SK-N-SH (cell line): ENCODE results near the gene TTC3. TPM values are rescaled to one million over a fixed set of nuclear protein-coding genes. Genes with fewer than 3 reads are reported as not detected.

Source experiments
- CTCF ChIA-PET: fragments of 300-600, 350-600 bp; formaldehyde crosslinking; extraction: SDS; loops from one replicate; lab custom pipeline; 2021; lab: Yijun Ruan, JAX
- POLR2A ChIA-PET: fragments of 350-600 bp; sonication (Branson Sonifier 250); formaldehyde crosslinking; extraction: SDS; loops from one replicate; lab custom pipeline; 2020; ENCODE audit warnings: antibody characterized with exemption, inconsistent platforms; lab: Yijun Ruan, JAX
- DNase-seq: peaks from one replicate; pipeline ENCODE4 v3.0.0; 2012
- H2AFZ ChIP-seq: fragments of 200-600 bp; sonication (generic); 2 replicates; pipeline ENCODE4 v1.8.1; 2016; ENCODE audit warnings: antibody characterized with exemption, mild to moderate bottlenecking, low read depth
- H3F3A ChIP-seq: fragments of 200-600 bp; sonication (generic); replicated peaks from 2 replicates; pipeline ENCODE3; 2016; ENCODE audit warnings: antibody characterized with exemption, mild to moderate bottlenecking; ENCODE audit not compliant: insufficient read depth
- H3K27ac ChIP-seq, 2 experiments: fragments of 200-500 bp in 1 of 2; fragments of 200-600 bp in 1 of 2; sonication (Bioruptor generic) in 1 of 2; sonication (generic), shearing (Covaris generic) in 1 of 2; 2 replicates each; pipeline versions ENCODE4 v1.5.1 to v1.6.1; 2014 to 2016; ENCODE audit warnings: low read depth in 2 of 2, inconsistent platforms in 1 of 2, low read length in 1 of 2, mild to moderate bottlenecking in 1 of 2, mixed read lengths in 1 of 2
- H3K27me3 ChIP-seq: fragments of 200-600 bp; sonication (generic), shearing (Covaris generic); 2 replicates; pipeline ENCODE4 v1.6.1; 2016; ENCODE audit warnings: mixed run types; ENCODE audit not compliant: insufficient read depth
- H3K36me3 ChIP-seq, 2 experiments: fragments of 200-500 bp in 1 of 2; fragments of 200-600 bp in 1 of 2; sonication (Bioruptor generic) in 1 of 2; sonication (generic) in 1 of 2; replicated peaks in 1 of 2; 2 replicates each; pipeline versions ENCODE3 to v1.5.1; 2014 to 2016; ENCODE audit warnings: low read length in 1 of 2, mild to moderate bottlenecking in 1 of 2; ENCODE audit not compliant: insufficient read depth in 2 of 2, control insufficient read depth in 1 of 2
- H3K4me1 ChIP-seq, 2 experiments: fragments of 200-500 bp in 1 of 2; fragments of 200-600 bp in 1 of 2; sonication (Bioruptor generic) in 1 of 2; sonication (generic), shearing (Covaris generic) in 1 of 2; 2 replicates each; pipeline versions ENCODE4 v1.5.1 to v1.6.1; 2014 to 2016; ENCODE audit warnings: low read depth in 1 of 2, low read length in 1 of 2, mixed run types in 1 of 2; ENCODE audit not compliant: insufficient read depth in 2 of 2, control insufficient read depth in 1 of 2
- H3K4me2 ChIP-seq: fragments of 200-600 bp; sonication (generic), shearing (Covaris generic); 2 replicates; pipeline ENCODE4 v1.6.1; 2017; ENCODE audit warnings: mixed run types
- H3K4me3 ChIP-seq, 2 experiments: fragments of 200-500 bp in 1 of 2; fragments of 200-600 bp in 1 of 2; sonication (Bioruptor generic) in 1 of 2; sonication (generic), shearing (Covaris generic) in 1 of 2; 2 replicates each; pipeline versions ENCODE4 v1.5.1 to v1.8.1; 2014 to 2016; ENCODE audit warnings: low read depth in 2 of 2, inconsistent platforms in 1 of 2, low read length in 1 of 2, mild to moderate bottlenecking in 1 of 2, mixed read lengths in 1 of 2, moderate library complexity in 1 of 2
- H3K79me2 ChIP-seq: fragments of 200-600 bp; sonication (generic); 2 replicates; pipeline ENCODE4 v1.8.1; 2017; ENCODE audit warnings: mild to moderate bottlenecking; ENCODE audit not compliant: insufficient read depth
- H3K9ac ChIP-seq: fragments of 200-600 bp; sonication (generic); 2 replicates; pipeline ENCODE4 v1.6.1; 2017; ENCODE audit warnings: mixed run types
- H3K9me2 ChIP-seq: fragments of 200-600 bp; sonication (generic); 2 replicates; pipeline ENCODE4 v1.6.1; 2017; ENCODE audit warnings: mixed run types
- H3K9me3 ChIP-seq: fragments of 200-600 bp; sonication (generic); 2 replicates; pipeline ENCODE4 v1.6.1; 2017; ENCODE audit warnings: mixed run types, mild to moderate bottlenecking, moderate library complexity
- H4K20me1 ChIP-seq: fragments of 200-600 bp; sonication (generic); 2 replicates; pipeline ENCODE4 v1.6.1; 2017; ENCODE audit warnings: mild to moderate bottlenecking, mixed run types; ENCODE audit not compliant: insufficient read depth
- CHD2 ChIP-seq: fragments of 150-350 bp; IDR thresholded peaks from 2 replicates; pipeline ENCODE4 v1.6.1; 2018; ENCODE audit warnings: low read length; ENCODE audit not compliant: partially characterized antibody
- EP300 ChIP-seq, 2 experiments: IDR thresholded peaks; 2 replicates each; pipeline versions ENCODE4 v1.4.0 to v1.6.1; 2012; ENCODE audit warnings: borderline replicate concordance in 1 of 2, low read depth in 1 of 2, low read length in 1 of 2
- FOSL2 ChIP-seq: IDR thresholded peaks from 2 replicates; pipeline ENCODE4 v1.4.0; 2012; ENCODE audit warnings: low read depth, mild to moderate bottlenecking, moderate library complexity, borderline replicate concordance
- FOXJ3 ChIP-seq: sonication (generic); formaldehyde crosslinking; IDR thresholded peaks from 2 replicates; pipeline ENCODE4 v1.5.1; 2020; ENCODE audit warnings: mild to moderate bottlenecking, missing genetic modification reagents
- FOXM1 ChIP-seq: IDR thresholded peaks from 2 replicates; pipeline ENCODE4 v1.4.0; 2012; ENCODE audit warnings: low read depth, mild to moderate bottlenecking
- GABPA ChIP-seq: IDR thresholded peaks from 2 replicates; pipeline ENCODE4 v1.4.0; 2012; ENCODE audit warnings: low read depth, mild to moderate bottlenecking
- GATA2 ChIP-seq: sonication (generic); formaldehyde crosslinking; IDR thresholded peaks from 2 replicates; pipeline ENCODE4 v1.5.0; 2020; ENCODE audit warnings: mild to moderate bottlenecking, missing genetic modification reagents
- MEF2A ChIP-seq: IDR thresholded peaks from 2 replicates; pipeline ENCODE4 v1.4.0; 2012; ENCODE audit warnings: low read depth, borderline replicate concordance
- MXI1 ChIP-seq: IDR thresholded peaks from 2 replicates; pipeline ENCODE4 v1.6.1; 2012; ENCODE audit warnings: mild to moderate bottlenecking, low read depth, low read length, improper control_type of control experiment
- NRF1 ChIP-seq: IDR thresholded peaks from 2 replicates; pipeline ENCODE4 v1.6.1; 2012; ENCODE audit warnings: low read depth, mild to moderate bottlenecking, low read length
- RAD21 ChIP-seq: IDR thresholded peaks from 2 replicates; pipeline ENCODE4 v1.6.1; 2012; ENCODE audit warnings: mild to moderate bottlenecking, low read length
- REST ChIP-seq: IDR thresholded peaks from 2 replicates; pipeline ENCODE4 v1.6.1; 2012; ENCODE audit warnings: mild to moderate bottlenecking, low read depth, low read length, moderate library complexity
- RFX5 ChIP-seq: IDR thresholded peaks from 2 replicates; pipeline ENCODE4 v1.6.1; 2012; ENCODE audit warnings: mild to moderate bottlenecking, improper control_type of control experiment, low read length
- SIN3A ChIP-seq: IDR thresholded peaks from 2 replicates; pipeline ENCODE4 v1.6.1; 2012; ENCODE audit warnings: low read depth, mild to moderate bottlenecking, low read length, moderate library complexity, borderline replicate concordance
- TAF1 ChIP-seq: IDR thresholded peaks from 2 replicates; pipeline ENCODE4 v1.6.1; 2012; ENCODE audit warnings: low read depth, mild to moderate bottlenecking, low read length, moderate library complexity, borderline replicate concordance
- USF1 ChIP-seq: IDR thresholded peaks from 2 replicates; pipeline ENCODE4 v1.4.0; 2012; ENCODE audit warnings: low read depth, borderline replicate concordance
- YY1 ChIP-seq: IDR thresholded peaks from 2 replicates; pipeline ENCODE4 v1.4.0; 2012; ENCODE audit warnings: low read depth, mild to moderate bottlenecking
- WGBS: methylation state at CpG from one replicate; pipeline ENCODE4 v1.1.6; 2017; ENCODE audit warnings: low lambda C conversion rate; 5-methylcytosine and 5-hydroxymethylcytosine counted together
- polyA plus RNA-seq, 3 experiments: library from polyadenylated mRNA; depleted of rRNA; stranded (reverse); fragments of >200 nt; gene quantifications; 2 replicates each; pipeline ENCODE4 v1.2.3, GENCODE V29; 2012
- TF ChIP-seq, protein P1 (sequence below): IDR thresholded peaks from 2 replicates; pipeline ENCODE4; 2012
- TF ChIP-seq, protein P2 (sequence below): fragments of 200-600 bp; sonication (generic); IDR thresholded peaks from 2 replicates; pipeline ENCODE4 v1.6.1; 2017; ENCODE audit warnings: antibody characterized with exemption, mild to moderate bottlenecking, moderate library complexity

Gene TTC3
- polyA plus RNA-seq, 1 of the 3 experiments (the other 2 are of a cell fraction), result 35.7 TPM

DNA sequence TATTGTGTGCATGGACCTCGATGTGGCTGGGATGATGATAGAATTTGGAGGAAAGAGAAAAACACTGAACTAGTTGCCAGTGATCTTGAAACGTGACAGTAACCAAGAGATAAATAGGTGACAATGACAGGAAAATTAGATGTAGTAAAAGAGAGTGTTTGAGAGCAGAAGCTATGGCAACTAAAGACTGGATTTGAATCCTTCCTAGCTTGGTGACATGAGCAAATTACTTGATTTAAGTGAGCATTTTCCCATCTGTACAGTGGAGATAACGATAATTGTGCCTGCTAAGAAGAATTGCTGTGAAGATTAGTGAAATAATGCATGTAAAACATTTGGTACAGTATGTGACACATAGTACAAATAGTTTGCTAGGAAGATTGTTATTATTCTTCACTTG, 12.7 kb downstream of the TTC3 start:
- peaks cover 7% of the 10 kb centered on the region for H3F3A ChIP-seq
- TF ChIP-seq GABPA (no peak), USF1 (no peak), RFX5 (no peak), MEF2A (no peak), TAF1 (no peak), CHD2 (no peak), RAD21 (no peak), GATA2 (no peak)
- TF ChIP-seq, protein P1, sequence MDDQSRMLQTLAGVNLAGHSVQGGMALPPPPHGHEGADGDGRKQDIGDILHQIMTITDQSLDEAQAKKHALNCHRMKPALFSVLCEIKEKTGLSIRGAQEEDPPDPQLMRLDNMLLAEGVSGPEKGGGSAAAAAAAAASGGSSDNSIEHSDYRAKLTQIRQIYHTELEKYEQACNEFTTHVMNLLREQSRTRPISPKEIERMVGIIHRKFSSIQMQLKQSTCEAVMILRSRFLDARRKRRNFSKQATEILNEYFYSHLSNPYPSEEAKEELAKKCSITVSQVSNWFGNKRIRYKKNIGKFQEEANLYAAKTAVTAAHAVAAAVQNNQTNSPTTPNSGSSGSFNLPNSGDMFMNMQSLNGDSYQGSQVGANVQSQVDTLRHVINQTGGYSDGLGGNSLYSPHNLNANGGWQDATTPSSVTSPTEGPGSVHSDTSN, result no peak
- ChIA-PET POLR2A (no interaction called here), CTCF (interaction anchor here (1.0 to 2.7 kb wide), 3 partner anchors 10 to 109 kb away, joined by 3 to 19 read pairs (median 4); no protein-coding TSS in a partner anchor)
- no peaks in the 10 kb centered on the region for H3K27me3 ChIP-seq
- no peak overlapping the region for H3K9ac ChIP-seq
- no peak for DNase-seq
- H3K9me3 ChIP-seq, result no peaks in the 10 kb centered on the region
- WGBS, result 98% methylated on average over 3 of the region's 3 CpGs
- no peak overlapping the region for H3K4me2 ChIP-seq
- peaks cover 60% of the 10 kb centered on the region for H4K20me1 ChIP-seq
- no peak overlapping the region for H3K4me3 ChIP-seq
- H3K36me3 ChIP-seq, result peaks cover 16 to 17% of the 10 kb centered on the region in 2 experiments
- no peak overlapping the region for H2AFZ ChIP-seq
- H3K79me2 ChIP-seq, result peaks cover 95% of the 10 kb centered on the region
- no peak overlapping the region; a peak in 1 of 4 replicates for H3K27ac ChIP-seq
- H3K9me2 ChIP-seq, result no peaks in the 10 kb centered on the region
- peaks cover 3% of the 10 kb centered on the region in 2 experiments; a peak in 2 of 4 replicates for H3K4me1 ChIP-seq

- H3K79me2 ChIP-seq, result peaks cover 94% of the 10 kb centered on the region
- 59% methylated on average over 5 of the region's 5 CpGs for WGBS
- POLR2A ChIA-PET, result interaction anchor here (0.7 kb wide), 1 partner anchor 107 kb away, joined by 5 read pairs; no protein-coding TSS in a partner anchor
- no peaks in the 10 kb centered on the region for H3K27me3 ChIP-seq
- no peak for DNase-seq
- no peak overlapping the region for H3K4me3 ChIP-seq
- no peak overlapping the region for H3K4me2 ChIP-seq
- H3F3A ChIP-seq, result peaks cover 8% of the 10 kb centered on the region
- peaks cover 3% of the 10 kb centered on the region in 2 experiments; a peak in 2 of 4 replicates for H3K4me1 ChIP-seq
- H3K27ac ChIP-seq, result no peak overlapping the region
- peaks cover 22 to 28% of the 10 kb centered on the region in 2 experiments for H3K36me3 ChIP-seq
- H4K20me1 ChIP-seq, result peaks cover 54% of the 10 kb centered on the region
- CTCF ChIA-PET, result interaction anchor here (0.7 to 2.7 kb wide), 12 partner anchors 8 to 110 kb away, joined by 3 to 19 read pairs (median 3); no protein-coding TSS in a partner anchor
- no peak overlapping the region for H2AFZ ChIP-seq
- H3K9me2 ChIP-seq, result no peaks in the 10 kb centered on the region
- no peaks in the 10 kb centered on the region for H3K9me3 ChIP-seq
- H3K9ac ChIP-seq, result no peak overlapping the region
- TF ChIP-seq REST (no peak), SIN3A (no peak), NRF1 (no peak), GATA2 (no peak), MXI1 (no peak), FOSL2 (no peak), FOXJ3 (CRISPR knock-in tag) (no peak), TAF1 (no peak), YY1 (no peak), FOXM1 (no peak), RAD21 (peak; percentile 60), USF1 (no peak), CHD2 (no peak), EP300 (IDR thresholded peaks at IDR 0.05; ENCODE audit: borderline replicate concordance in 1 of 2, low read depth in 1 of 2, low read length in 1 of 2) (no peak), RFX5 (no peak), GABPA (no peak)
- TF ChIP-seq, protein P2, sequence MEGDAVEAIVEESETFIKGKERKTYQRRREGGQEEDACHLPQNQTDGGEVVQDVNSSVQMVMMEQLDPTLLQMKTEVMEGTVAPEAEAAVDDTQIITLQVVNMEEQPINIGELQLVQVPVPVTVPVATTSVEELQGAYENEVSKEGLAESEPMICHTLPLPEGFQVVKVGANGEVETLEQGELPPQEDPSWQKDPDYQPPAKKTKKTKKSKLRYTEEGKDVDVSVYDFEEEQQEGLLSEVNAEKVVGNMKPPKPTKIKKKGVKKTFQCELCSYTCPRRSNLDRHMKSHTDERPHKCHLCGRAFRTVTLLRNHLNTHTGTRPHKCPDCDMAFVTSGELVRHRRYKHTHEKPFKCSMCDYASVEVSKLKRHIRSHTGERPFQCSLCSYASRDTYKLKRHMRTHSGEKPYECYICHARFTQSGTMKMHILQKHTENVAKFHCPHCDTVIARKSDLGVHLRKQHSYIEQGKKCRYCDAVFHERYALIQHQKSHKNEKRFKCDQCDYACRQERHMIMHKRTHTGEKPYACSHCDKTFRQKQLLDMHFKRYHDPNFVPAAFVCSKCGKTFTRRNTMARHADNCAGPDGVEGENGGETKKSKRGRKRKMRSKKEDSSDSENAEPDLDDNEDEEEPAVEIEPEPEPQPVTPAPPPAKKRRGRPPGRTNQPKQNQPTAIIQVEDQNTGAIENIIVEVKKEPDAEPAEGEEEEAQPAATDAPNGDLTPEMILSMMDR, result peak; percentile 60
These were observed 14.1 kb downstream of the TTC3 start for GRCh38 chr21:37087188-37087587.
